COLO668 (cell line): Measurements from ENCODE around the gene ATP2B2.
A peak's percentile ranks its signal among the peaks of the same experiment; 100 is the strongest.

Experiments
- DNase-seq: peaks from one replicate; lab custom pipeline; 2025; ENCODE audit not compliant: unreplicated experiment; lab: John Stamatoyannopoulos, UW

Gene ATP2B2

DNA sequence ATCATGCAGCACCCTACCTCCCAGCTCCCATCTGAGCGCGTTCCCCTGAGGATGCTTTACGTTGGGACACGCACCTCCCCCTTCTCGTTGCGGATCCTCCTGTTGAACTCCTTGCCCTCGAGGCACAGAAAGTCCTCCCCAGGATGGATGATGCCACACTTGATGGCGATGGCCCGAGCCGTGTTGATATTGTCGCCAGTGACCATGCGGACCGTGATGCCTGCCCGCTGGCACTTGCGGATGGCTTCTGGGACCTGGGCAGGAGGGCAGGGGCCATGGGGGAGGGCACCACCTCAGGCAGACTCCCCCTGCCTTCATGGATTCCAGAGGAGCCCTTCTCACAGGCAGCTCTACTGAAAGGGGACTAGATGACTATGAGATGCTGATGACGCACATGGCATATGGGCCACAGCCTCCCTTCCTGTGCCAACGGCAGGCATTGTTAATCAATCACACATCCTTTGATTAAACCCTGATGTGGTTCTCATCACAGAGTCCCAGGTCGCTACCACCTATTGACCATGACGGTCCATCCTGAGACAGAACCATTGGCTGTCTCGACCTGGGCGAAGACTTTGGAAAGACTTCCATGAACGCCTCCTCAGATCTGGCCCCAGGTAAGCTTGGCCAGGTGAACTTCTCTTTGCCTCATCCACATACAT is 154.9 kb downstream of the ATP2B2 start:
- DNase-seq = no peak

- no peak for DNase-seq
These were observed 155.6 kb downstream of the ATP2B2 start for GRCh38 chr3:10349801-10350200.

GRCh38 chr3:10348404-10348721 is 157.0 kb downstream of the ATP2B2 start:
- no peak for DNase-seq

DNA sequence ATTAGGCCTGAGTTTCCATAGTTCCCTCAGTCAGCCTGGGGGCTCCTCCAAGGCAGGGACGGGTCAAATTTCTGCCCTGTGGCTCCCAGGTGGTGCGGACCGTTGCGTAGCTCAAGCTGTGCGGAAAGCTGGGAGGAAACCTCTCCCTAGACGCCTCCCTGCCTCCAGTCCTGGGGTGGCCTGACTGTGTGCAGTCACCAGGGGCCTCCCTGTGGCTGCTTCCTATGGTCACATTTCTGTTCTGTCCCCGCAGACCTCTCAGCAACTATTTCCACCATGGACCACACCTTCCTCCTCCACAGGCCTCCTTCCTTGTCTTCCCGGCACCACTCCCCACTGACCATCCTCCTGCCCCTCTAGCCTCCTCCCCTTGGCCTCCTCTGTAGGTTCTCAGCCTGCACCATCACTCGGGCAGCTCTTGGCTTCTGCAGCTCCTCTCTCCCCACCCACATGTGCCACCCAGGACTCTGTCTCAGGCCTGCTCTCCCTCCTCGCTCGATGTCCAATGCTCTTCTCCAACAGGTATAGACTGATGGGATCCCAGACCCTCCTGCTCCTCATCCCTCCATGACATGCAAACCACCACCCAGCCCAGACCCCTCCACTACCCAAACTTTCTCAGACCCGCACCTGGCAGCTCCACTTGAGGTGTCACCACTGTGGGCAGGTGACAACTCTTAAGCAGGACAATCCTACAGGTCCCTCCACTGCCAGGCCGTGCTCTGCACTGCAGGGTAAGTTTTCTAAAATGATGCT is 157.6 kb downstream of the ATP2B2 start:
- DNase-seq = no peak

- no peak for DNase-seq
These were observed 159.5 kb downstream of the ATP2B2 start for GRCh38 chr3:10345911-10346310.

GRCh38 chr3:10344944-10345575 is 160.3 kb downstream of the ATP2B2 start:
- DNase-seq = no peak

- peak; percentile 19 for DNase-seq
These were observed 161.0 kb downstream of the ATP2B2 start for GRCh38 chr3:10344147-10344943.

GRCh38 chr3:10343526-10343925 is 161.9 kb downstream of the ATP2B2 start:
- no peak for DNase-seq

DNA sequence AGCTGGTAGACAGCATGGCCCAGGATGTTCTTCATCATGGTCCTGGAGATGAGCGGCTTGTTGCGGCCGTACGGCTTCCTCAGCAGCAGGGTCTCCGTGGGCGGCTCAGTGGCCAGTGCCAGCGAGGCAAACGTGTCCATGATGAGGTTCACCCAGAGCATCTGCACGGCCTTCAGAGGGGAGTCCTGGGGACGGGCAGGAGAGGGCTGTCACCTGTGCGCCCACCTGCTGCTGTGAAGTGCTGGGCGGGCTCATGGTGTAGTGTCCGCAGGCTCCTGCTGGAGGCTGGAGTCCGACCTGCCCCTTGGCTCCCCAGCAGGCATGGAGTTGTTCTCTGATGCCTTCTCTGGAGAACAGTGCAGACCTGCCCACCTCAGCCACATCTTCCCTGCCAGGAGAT is 162.6 kb downstream of the ATP2B2 start:
- DNase-seq = no peak

GRCh38 chr3:10341901-10342398 is 163.4 kb downstream of the ATP2B2 start:
- no peak for DNase-seq

DNA sequence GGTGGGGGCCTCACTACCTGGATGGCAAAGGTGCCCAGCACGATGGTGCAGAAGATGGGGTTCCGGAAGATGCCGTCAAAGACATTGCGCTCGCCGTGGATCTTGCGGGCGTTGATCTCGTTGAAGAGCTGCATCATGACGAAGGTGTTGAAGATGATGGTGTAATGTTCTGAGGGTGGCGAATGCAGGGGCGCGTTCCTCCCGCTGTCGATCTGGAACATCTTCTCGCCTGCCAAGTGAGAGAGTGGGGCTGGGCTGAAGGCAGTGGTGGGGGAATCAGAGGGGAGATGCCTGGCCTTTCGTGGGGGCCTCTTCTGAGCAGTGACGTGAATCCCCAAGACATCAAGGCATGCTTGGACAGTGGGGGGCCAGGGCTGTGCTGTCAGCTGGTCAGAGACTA is 164.9 kb downstream of the ATP2B2 start:
- no peak for DNase-seq

- no peak for DNase-seq
These were observed 165.3 kb downstream of the ATP2B2 start for GRCh38 chr3:10340046-10340445.

DNA sequence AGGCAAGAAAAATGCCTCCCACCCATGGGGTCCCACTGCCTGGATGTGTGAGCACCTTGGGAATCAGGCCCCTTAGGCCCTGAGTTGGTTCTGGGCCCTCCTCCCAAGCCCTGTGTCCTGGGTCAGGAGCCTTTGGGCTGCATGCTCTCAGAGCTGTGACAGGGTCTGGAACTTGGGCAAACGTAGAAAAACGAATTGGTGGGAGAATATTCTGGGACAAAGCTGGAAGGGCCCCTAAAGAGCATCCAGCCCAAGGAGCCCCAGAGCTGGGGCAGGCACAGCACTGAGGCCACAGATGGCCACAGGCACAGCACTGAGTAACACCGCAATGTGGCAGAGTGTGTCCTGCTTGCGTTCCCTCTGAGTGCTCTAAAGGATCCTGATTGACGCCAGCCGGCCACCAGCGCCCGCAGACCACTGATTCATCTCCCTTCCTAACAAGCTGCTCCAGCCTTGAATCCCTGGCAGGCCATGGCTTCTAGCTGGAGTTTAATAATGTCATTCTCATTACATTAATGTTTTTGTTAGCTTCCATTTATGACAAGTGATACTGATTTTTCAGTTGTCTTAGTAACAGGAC is 165.9 kb downstream of the ATP2B2 start:
- no peak for DNase-seq

DNA sequence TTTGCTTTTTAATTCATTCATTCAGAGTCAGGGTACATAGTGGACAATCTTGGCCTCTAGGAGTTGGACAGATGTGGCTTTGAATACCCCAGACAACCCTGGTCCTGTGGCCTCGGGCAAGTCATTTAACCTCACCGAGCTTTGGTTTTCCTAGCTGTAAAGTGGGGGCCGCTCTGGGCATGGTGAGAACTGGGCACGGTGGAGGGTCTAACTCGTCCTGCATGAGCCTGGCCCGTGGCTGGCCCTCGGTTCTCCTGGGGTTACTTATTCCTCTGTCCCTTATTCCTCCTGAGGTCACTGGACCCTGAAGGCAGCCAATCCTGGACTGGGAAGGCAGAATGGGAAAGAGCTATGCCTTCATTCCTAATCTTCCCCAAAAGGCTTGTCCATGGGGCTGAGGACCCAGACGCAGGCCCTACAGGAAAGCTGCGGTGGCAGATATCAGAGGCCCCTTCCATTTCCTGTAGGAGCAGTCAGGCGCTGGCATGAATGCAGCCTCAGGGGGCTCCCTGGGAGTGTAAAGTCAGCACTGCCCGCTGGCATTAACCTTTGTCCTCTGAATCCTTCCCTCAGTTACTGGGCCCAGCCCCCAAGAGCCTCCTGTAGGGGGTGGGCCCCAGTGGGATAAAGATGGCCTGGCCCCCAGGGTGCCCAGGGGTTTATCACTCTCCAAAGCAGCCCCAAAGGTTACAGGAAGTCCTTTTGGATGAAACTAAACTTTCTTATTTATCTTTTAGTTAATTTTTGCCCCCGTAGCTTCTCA is 166.6 kb downstream of the ATP2B2 start:
- no peak for DNase-seq

DNA sequence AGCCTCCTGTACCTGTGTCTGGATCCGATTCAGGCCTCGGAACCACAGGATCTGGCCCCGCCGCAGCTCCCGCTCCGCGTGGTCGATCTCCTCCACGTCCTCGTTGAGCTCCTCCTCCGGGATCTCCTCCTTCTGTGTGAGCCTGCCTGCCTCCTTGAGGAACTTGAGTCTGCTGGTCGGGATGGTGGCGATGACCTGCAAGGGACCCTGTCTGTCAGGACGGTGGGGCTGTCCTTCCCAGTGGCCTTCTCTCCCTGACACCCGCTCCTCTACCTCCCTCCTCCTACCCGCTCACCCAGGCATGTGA is 167.3 kb downstream of the ATP2B2 start:
- no peak for DNase-seq

DNA sequence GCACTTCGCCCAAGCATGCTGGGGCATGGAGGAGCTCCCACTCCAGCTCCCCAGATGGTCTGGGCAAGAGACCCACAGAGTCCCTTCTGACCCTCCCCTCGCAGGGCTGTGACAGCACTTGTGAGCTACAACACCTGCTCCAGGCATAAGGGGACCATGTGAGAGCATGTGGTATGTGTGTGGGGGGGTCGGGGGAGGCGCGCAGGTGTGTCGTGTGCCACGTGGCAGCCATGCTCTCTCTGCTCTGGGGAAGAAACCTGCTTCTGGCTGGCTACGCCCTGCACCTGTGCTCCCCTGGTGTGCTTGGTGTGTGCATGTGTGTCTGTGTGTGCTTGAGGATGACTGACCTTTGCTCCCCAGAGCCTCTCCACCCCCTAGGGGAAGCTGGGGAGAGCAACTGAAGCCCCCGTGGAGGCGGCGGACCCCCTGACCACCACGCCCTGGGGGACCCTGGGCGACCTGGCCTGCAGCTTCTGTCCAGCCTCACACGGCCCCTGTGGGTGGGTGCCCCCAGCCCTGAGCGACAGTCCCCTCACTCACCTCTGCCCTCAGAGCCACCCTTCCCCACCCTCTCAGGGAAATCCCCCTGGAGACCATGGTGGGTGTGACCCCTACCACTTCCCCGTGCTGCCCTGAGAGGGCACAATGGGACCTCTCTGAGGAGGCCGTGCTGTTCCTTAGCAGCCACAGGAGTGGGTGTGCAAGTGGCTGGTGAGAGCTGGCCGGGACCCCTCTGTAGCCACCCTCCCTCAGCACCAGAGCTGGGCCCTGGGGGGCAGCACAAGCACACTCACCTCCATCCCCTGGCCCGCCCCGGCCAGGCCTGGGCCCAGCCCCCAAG is 167.8 kb downstream of the ATP2B2 start:
- peak; percentile 64 for DNase-seq

GRCh38 chr3:10336761-10337160 is 168.6 kb downstream of the ATP2B2 start:
- no peak for DNase-seq

- DNase-seq = no peak
These were observed 169.3 kb downstream of the ATP2B2 start for GRCh38 chr3:10335871-10336622.

GRCh38 chr3:10335190-10335738 is 170.1 kb downstream of the ATP2B2 start:
- DNase-seq = no peak
